Fibroblast of the aortic adventitia (primary cell): ENCODE results near the gene WDR70. TPM values are rescaled to one million over a fixed set of nuclear protein-coding genes. Genes with fewer than 3 reads are reported as not detected.
A peak's percentile ranks its signal among the peaks of the same experiment; 100 is the strongest.
"Not testable (repeated sequence)": the region's sequence is repeated elsewhere in the genome, so short reads cannot be mapped to it uniquely, and the experiment has no call there.

Experiments
- DNase-seq: peaks from one replicate; pipeline ENCODE4 v3.0.0-alpha.2; 2010; ENCODE audit warnings: low read depth
- H3K4me3 ChIP-seq: 2 replicates; pipeline ENCODE4 v1.5.1; 2011; ENCODE audit warnings: low read depth, mild to moderate bottlenecking, control low read depth, low read length, moderate library complexity
- CTCF ChIP-seq: IDR thresholded peaks from 2 replicates; pipeline ENCODE4 v1.5.1; 2011; ENCODE audit warnings: mild to moderate bottlenecking, low read length, control low read depth, inconsistent platforms; ENCODE audit not compliant: insufficient read depth
- total RNA-seq: library from RNA; depleted of rRNA; stranded (reverse); fragments of >200 nt; gene quantifications from 2 replicates; pipeline ENCODE4 v1.2.3, GENCODE V29; 2012; ENCODE audit warnings: low replicate concordance

The WDR70 gene
- total RNA-seq, 1 donor: 24.6 TPM

- peak; percentile 12 for DNase-seq
- no peak overlapping the region for H3K4me3 ChIP-seq
- no peak for TF ChIP-seq CTCF
These were observed 122.0 kb downstream of the WDR70 start for GRCh38 chr5:37501152-37501551.

GRCh38 chr5:37506241-37506640 is 127.1 kb downstream of the WDR70 start:
- no peak for TF ChIP-seq CTCF
- no peak overlapping the region for H3K4me3 ChIP-seq
- no peak for DNase-seq

GRCh38 chr5:37506722-37507121 is 127.6 kb downstream of the WDR70 start:
- H3K4me3 ChIP-seq: no peak overlapping the region
- no peak for TF ChIP-seq CTCF
- DNase-seq: no peak

- TF ChIP-seq CTCF: no peak
- no peak overlapping the region for H3K4me3 ChIP-seq
- DNase-seq: no peak
These were observed 132.5 kb downstream of the WDR70 start for GRCh38 chr5:37511646-37512045.

- H3K4me3 ChIP-seq: no peak overlapping the region
- DNase-seq: no peak
- TF ChIP-seq CTCF: no peak
These were observed 135.8 kb downstream of the WDR70 start for GRCh38 chr5:37514946-37515345.

- TF ChIP-seq CTCF: no peak
- no peak for DNase-seq
- no peak overlapping the region for H3K4me3 ChIP-seq
These were observed 138.6 kb downstream of the WDR70 start for GRCh38 chr5:37517686-37518085.

- not testable (repeated sequence) for H3K4me3 ChIP-seq, DNase-seq
These were observed 139.2 kb downstream of the WDR70 start for GRCh38 chr5:37518356-37518755.

GRCh38 chr5:37519304-37519703 is 140.2 kb downstream of the WDR70 start:
- no peak overlapping the region for H3K4me3 ChIP-seq
- DNase-seq: no peak
- no peak for TF ChIP-seq CTCF
